Measurements from ENCODE around the gene DNAJC15. TPM values are rescaled to one million over a fixed set of nuclear protein-coding genes. Genes with fewer than 3 reads are reported as not detected.

DNAJC15 gene
- total RNA-seq, 1 donor from 2014 or later = 17.0 TPM

GRCh38 chr13:43139921-43140320, 116.5 kb downstream of the DNAJC15 start:
- intact Hi-C loops (cut with DNase I) = no loop called here
- no peaks in the 10 kb centered on the region for H3K9me3 ChIP-seq
- H3K36me3 ChIP-seq = no peaks in the 10 kb centered on the region
- H3K4me1 ChIP-seq = no peaks in the 10 kb centered on the region
- DNase-seq (no peak), ATAC-seq (no peak)
- TF ChIP-seq, protein P1, sequence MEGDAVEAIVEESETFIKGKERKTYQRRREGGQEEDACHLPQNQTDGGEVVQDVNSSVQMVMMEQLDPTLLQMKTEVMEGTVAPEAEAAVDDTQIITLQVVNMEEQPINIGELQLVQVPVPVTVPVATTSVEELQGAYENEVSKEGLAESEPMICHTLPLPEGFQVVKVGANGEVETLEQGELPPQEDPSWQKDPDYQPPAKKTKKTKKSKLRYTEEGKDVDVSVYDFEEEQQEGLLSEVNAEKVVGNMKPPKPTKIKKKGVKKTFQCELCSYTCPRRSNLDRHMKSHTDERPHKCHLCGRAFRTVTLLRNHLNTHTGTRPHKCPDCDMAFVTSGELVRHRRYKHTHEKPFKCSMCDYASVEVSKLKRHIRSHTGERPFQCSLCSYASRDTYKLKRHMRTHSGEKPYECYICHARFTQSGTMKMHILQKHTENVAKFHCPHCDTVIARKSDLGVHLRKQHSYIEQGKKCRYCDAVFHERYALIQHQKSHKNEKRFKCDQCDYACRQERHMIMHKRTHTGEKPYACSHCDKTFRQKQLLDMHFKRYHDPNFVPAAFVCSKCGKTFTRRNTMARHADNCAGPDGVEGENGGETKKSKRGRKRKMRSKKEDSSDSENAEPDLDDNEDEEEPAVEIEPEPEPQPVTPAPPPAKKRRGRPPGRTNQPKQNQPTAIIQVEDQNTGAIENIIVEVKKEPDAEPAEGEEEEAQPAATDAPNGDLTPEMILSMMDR (IDR thresholded peaks at IDR 0.05) = no peak
- H3K4me3 ChIP-seq = no peak overlapping the region
- no peak overlapping the region for H3K27ac ChIP-seq
- no peaks in the 10 kb centered on the region for H3K27me3 ChIP-seq (ENCODE audit: low read depth)

- Histone ChIP-seq H3K27me3 (ENCODE audit: low read depth) (no peaks in the 10 kb centered on the region), H3K36me3 (no peaks in the 10 kb centered on the region), H3K4me1 (no peaks in the 10 kb centered on the region), H3K4me3 (no peak overlapping the region), H3K27ac (no peak overlapping the region), H3K9me3 (no peaks in the 10 kb centered on the region)
- DNase-seq = no peak
- intact Hi-C loops (cut with DNase I) = no loop called here
- no peak for ATAC-seq
- TF ChIP-seq, protein P1 (IDR thresholded peaks at IDR 0.05) = no peak
These were observed 117.6 kb downstream of the DNAJC15 start for GRCh38 chr13:43140985-43141384.

DNA sequence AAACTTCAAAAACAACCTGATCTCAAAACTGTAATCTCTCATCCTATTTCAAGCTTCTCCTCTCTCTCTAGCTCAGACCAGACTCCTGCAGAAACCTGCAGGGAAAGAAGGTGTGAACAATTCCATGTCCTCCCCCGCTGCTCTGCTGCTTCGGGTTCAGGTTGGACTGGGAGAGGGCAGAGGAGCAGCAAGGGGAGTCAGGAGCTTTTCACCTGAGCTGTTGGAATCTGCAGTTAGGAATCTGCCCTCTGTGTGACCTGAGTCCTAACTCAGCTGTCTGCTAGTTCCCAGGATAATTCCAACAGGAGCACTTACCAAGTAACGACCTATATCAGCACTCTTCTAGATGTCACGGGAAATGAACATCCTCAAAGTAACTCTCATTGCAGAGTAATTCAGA, 118.3 kb downstream of the DNAJC15 start:
- H3K9me3 ChIP-seq = no peaks in the 10 kb centered on the region
- H3K27me3 ChIP-seq (ENCODE audit: low read depth) = no peaks in the 10 kb centered on the region
- TF ChIP-seq, protein P1 (IDR thresholded peaks at IDR 0.05) = no peak
- no peak for ATAC-seq
- intact Hi-C loops (cut with DNase I) = no loop called here
- no peaks in the 10 kb centered on the region for H3K4me1 ChIP-seq
- H3K27ac ChIP-seq = no peak overlapping the region
- no peak overlapping the region for H3K4me3 ChIP-seq
- no peaks in the 10 kb centered on the region for H3K36me3 ChIP-seq
- DNase-seq = no peak

DNA sequence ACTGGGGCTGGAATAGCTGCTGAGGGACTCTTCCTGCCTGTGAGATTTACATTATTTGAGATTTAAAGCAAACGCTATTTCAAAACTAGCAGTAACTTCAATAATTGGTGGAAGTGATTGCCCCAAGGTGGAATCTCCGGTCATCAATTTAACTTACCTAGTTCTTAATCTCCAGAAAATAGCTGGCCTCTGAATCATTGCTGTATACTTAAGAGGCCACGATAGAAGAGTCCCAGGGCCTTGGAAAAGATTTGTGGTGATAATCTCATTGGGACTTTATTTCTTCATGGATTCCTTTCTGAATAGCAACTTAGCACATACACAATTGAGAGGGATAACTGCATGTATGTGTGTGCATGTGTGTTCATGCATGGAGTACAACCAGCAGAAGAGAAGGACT, 120.2 kb downstream of the DNAJC15 start:
- intact Hi-C loops (cut with DNase I) = no loop called here
- no peak for ATAC-seq
- H3K27me3 ChIP-seq (ENCODE audit: low read depth) = no peaks in the 10 kb centered on the region
- H3K36me3 ChIP-seq = no peaks in the 10 kb centered on the region
- H3K4me3 ChIP-seq = no peak overlapping the region
- H3K9me3 ChIP-seq = no peaks in the 10 kb centered on the region
- H3K4me1 ChIP-seq = no peaks in the 10 kb centered on the region
- DNase-seq = no peak
- TF ChIP-seq, protein P1 (IDR thresholded peaks at IDR 0.05) = no peak
- H3K27ac ChIP-seq = no peak overlapping the region

DNA sequence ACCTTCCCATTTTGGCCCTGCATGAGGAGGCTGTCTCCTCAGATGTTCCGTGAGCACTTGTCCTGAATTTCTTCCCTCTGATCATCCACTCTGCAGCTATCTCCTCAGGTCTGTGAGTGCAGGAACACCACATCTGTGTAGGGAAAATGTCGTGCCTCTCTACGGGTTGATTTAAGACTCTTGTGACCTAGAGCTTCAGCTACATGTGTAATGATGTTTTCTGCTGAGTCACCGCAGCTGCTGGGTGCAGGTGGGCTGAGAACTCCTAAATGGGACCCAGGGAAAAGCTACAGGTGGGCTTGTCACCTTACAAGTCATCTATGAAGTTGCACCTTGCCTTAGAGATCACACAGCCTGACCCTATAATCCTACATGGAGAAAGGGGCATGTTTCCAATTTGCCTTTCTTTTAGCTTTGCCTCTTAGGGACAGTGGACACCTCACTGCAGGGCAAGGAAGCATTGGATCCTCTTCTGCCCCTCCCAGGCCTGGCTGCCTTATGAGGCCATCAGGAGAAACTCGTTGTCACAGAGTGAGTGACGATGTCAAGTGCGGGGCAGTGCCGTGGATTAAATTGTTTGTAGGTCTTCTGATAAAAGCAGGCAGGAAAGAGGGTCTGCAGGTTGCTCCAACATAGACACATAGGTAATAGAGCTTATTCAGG, 122.3 kb downstream of the DNAJC15 start:
- H3K27me3 ChIP-seq (ENCODE audit: low read depth) = no peaks in the 10 kb centered on the region

More for the DNA sequence above, 122.3 kb downstream of the DNAJC15 start:
- H3K4me1 ChIP-seq = no peaks in the 10 kb centered on the region
- no peaks in the 10 kb centered on the region for H3K36me3 ChIP-seq
- ATAC-seq (no peak), DNase-seq (no peak)
- no peaks in the 10 kb centered on the region for H3K9me3 ChIP-seq
- no peak overlapping the region for H3K4me3 ChIP-seq
- no peak overlapping the region for H3K27ac ChIP-seq
- TF ChIP-seq, protein P1 (IDR thresholded peaks at IDR 0.05) = no peak
- intact Hi-C loops (cut with DNase I) = no loop called here
